Ovary (tissue), 9 donors: ENCODE measurements around the gene PNMA6E. TPM values are rescaled to one million over a fixed set of nuclear protein-coding genes. Genes with fewer than 3 reads are reported as not detected.

Experiments used
- DNase-seq, 5 donors: peaks; one replicate each; pipeline ENCODE4 v3.0.0-alpha.2; 2019 to 2020
- H3K27ac ChIP-seq, 2 donors: fragments of 200-600 bp; one replicate each; pipeline versions ENCODE4 v1.5.1 to v1.8.0; 2019 to 2022
- H3K27me3 ChIP-seq: fragments of 200-600 bp; one replicate; pipeline ENCODE4 v1.8.0; 2022
- H3K36me3 ChIP-seq: fragments of 200-600 bp; sonication (generic); one replicate; pipeline ENCODE4 v1.5.1; 2019
- H3K4me1 ChIP-seq: one replicate; pipeline ENCODE4 v1.8.1; 2013; ENCODE audit warnings: mild to moderate bottlenecking, moderate library complexity; ENCODE audit not compliant: insufficient read depth
- H3K4me3 ChIP-seq: fragments of 200-600 bp; sonication (generic); one replicate; pipeline ENCODE4 v1.5.1; 2017
- H3K9me3 ChIP-seq, 2 donors: fragments of 200-600 bp in 1 of 2; sonication (generic) in 1 of 2; one replicate each; pipeline versions ENCODE4 v1.5.1 to v1.8.1; 2013 to 2019; ENCODE audit warnings: mild to moderate bottlenecking in 1 of 2, moderate library complexity in 1 of 2
- EP300 ChIP-seq: sonication (generic); formaldehyde crosslinking; IDR thresholded peaks from one replicate; pipeline ENCODE4 v1.6.1; 2017; ENCODE audit warnings: antibody characterized with exemption
- POLR2A ChIP-seq: fragments of 450-650 bp; IDR thresholded peaks from one replicate; pipeline ENCODE4 v1.6.1; 2017; ENCODE audit warnings: antibody characterized with exemption, mild to moderate bottlenecking, moderate library complexity
- WGBS, 3 donors: extraction: QIAGEN DNeasy Blood & Tissue Kit in 1 of 3; methylation state at CpG; one replicate each; pipeline versions ENCODE4 v1.1.5 to v1.1.7; 2013 to 2017; 5-methylcytosine and 5-hydroxymethylcytosine counted together
- intact Hi-C, 4 donors: fragments of 100-400 bp; cut with DNase I; formaldehyde crosslinking; loops; one replicate each; pipeline versions ENCODE4 v1.11.0 to v1.15.1; 2022 to 2023
- polyA plus RNA-seq, 2 donors: library from polyadenylated mRNA; stranded (reverse); fragments of 200-250 nt in 1 of 2; fragments of 350-450 nt in 1 of 2; fragmentation: Illumina TruSeq in 1 of 2; extraction: RNeasy Lipid Tissue Mini Kit (QIAGEN cat#74804) in 1 of 2; gene quantifications; one replicate each; pipeline ENCODE4 v1.2.3, GENCODE V29; 2013 to 2014
- total RNA-seq, 7 donors: library from RNA; depleted of rRNA in 2 of 7; stranded (reverse); fragments of >200 nt in 2 of 7; fragmentation: NEBNext Ultra II Directional in 3 of 7; extraction: Animal tissue kit (Norgen Biotek cat#: 25700) in 3 of 7; gene quantifications; one replicate each; pipeline versions ENCODE4 v1.1.0 to v1.2.4, GENCODE V29; 2016 to 2023
- TF ChIP-seq, protein P1 (sequence below), 3 donors: fragments of 450-650 bp in 2 of 3; fragments of 200-600 bp in 1 of 3; IDR thresholded peaks; one replicate each; pipeline versions ENCODE4 v1.5.1 to v1.8.0; 2016 to 2022; ENCODE audit warnings: antibody characterized with exemption in 3 of 3, mild to moderate bottlenecking in 1 of 3
- donor health status: DM: no; HTN: no; CAD: no; lungs with moderate emphysema.
- donor health status: DM: no; HTN: no; CAD: no.
- donor health status: Bipolar disorder and iron deficiency.
- donor health status: DM: yes; HTN: yes; CAD: no.
- donor health status: DM: no; HTN: no; CAD: no.
- donor health status: DM: yes; HTN: yes; CAD: no.

PNMA6E gene
- total and polyA plus RNA-seq, 9 donors: 0.10 to 3.5 (median 2.5) TPM

- 83 to 84% (median 83%) methylated on average over 3 of the region's 3 CpGs for WGBS, 3 donors
- intact Hi-C loops: no loop called here
- H3K4me1 ChIP-seq: no peaks in the 10 kb centered on the region
- no peak for DNase-seq
- H3K36me3 ChIP-seq: no peaks in the 10 kb centered on the region
- no peak overlapping the region for H3K27ac ChIP-seq
- H3K27me3 ChIP-seq: no peaks in the 10 kb centered on the region
- TF ChIP-seq POLR2A (no peak), EP300 (no peak)
- H3K4me3 ChIP-seq: no peak overlapping the region
- H3K9me3 ChIP-seq: no peaks in the 10 kb centered on the region
Observed at GRCh38 chrX:153426204-153426603, 25.1 kb upstream of the PNMA6E start.

GRCh38 chrX:153423652-153424051 lies 22.5 kb upstream of the PNMA6E start:
- H3K4me3 ChIP-seq: no peak overlapping the region
- TF ChIP-seq, protein P1, sequence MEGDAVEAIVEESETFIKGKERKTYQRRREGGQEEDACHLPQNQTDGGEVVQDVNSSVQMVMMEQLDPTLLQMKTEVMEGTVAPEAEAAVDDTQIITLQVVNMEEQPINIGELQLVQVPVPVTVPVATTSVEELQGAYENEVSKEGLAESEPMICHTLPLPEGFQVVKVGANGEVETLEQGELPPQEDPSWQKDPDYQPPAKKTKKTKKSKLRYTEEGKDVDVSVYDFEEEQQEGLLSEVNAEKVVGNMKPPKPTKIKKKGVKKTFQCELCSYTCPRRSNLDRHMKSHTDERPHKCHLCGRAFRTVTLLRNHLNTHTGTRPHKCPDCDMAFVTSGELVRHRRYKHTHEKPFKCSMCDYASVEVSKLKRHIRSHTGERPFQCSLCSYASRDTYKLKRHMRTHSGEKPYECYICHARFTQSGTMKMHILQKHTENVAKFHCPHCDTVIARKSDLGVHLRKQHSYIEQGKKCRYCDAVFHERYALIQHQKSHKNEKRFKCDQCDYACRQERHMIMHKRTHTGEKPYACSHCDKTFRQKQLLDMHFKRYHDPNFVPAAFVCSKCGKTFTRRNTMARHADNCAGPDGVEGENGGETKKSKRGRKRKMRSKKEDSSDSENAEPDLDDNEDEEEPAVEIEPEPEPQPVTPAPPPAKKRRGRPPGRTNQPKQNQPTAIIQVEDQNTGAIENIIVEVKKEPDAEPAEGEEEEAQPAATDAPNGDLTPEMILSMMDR (IDR thresholded peaks at IDR 0.05): no peak
- TF ChIP-seq EP300: no peak
- no peak for TF ChIP-seq POLR2A
- DNase-seq: peak in 2 of 5 donors; percentile 28 to 65
- H3K27me3 ChIP-seq: no peaks in the 10 kb centered on the region
- intact Hi-C loops: no loop called here
- H3K36me3 ChIP-seq: no peaks in the 10 kb centered on the region
- H3K9me3 ChIP-seq: no peaks in the 10 kb centered on the region
- WGBS, 3 donors: 77 to 82% (median 80%) methylated on average over 8 of the region's 8 CpGs
- H3K27ac ChIP-seq: no peak overlapping the region
- H3K4me1 ChIP-seq: no peaks in the 10 kb centered on the region

DNA sequence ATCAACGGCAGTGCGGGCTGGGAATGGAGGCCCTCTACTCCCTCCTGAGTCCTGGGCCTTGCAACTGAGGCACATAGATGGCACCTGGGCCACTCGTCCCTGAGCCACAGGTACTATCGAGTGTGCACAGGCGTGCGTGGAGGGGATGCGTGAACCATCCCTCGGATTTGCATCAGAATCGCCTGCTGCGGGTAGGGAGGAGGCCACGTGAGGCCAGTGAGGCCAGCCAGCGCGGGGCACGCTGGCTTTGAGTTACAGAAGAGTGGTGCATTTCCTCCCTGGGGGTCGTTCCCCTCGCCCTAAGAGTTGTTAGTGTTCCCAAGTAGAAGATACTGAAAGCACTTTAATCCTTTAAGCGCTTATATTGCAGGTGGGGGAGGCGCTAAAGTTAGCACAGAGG lies 20.7 kb upstream of the PNMA6E start:
- WGBS, 3 donors: 87 to 88% (median 88%) methylated on average over 18 of the region's 18 CpGs
- no peak overlapping the region for H3K27ac ChIP-seq
- no peak overlapping the region for H3K4me3 ChIP-seq
- no peaks in the 10 kb centered on the region for H3K27me3 ChIP-seq
- TF ChIP-seq, protein P1 (IDR thresholded peaks at IDR 0.05): no peak
- TF ChIP-seq POLR2A (no peak), EP300 (no peak)
- intact Hi-C loops: no loop called here
- H3K4me1 ChIP-seq: no peaks in the 10 kb centered on the region
- H3K36me3 ChIP-seq: no peaks in the 10 kb centered on the region
- DNase-seq: no peak
- H3K9me3 ChIP-seq: no peaks in the 10 kb centered on the region

- H3K27me3 ChIP-seq: no peaks in the 10 kb centered on the region
- H3K4me1 ChIP-seq: no peaks in the 10 kb centered on the region
- no peak overlapping the region for H3K4me3 ChIP-seq
- H3K36me3 ChIP-seq: no peaks in the 10 kb centered on the region
- DNase-seq: no peak
- TF ChIP-seq POLR2A (no peak), EP300 (no peak)
- TF ChIP-seq, protein P1 (IDR thresholded peaks at IDR 0.05): no peak
- WGBS, 3 donors: 89 to 94% (median 92%) methylated on average over 88 to 91 of the region's 91 CpGs
- H3K27ac ChIP-seq: no peak overlapping the region
- H3K9me3 ChIP-seq: no peaks in the 10 kb centered on the region
- intact Hi-C loops: no loop called here
Observed at GRCh38 chrX:153420851-153421599, 19.9 kb upstream of the PNMA6E start.

- Histone ChIP-seq H3K36me3 (no peaks in the 10 kb centered on the region), H3K4me1 (no peaks in the 10 kb centered on the region), H3K4me3 (no peak overlapping the region), H3K27me3 (no peaks in the 10 kb centered on the region), H3K9me3 (no peaks in the 10 kb centered on the region), H3K27ac (no peak overlapping the region)
- DNase-seq: peak in 1 of 5 donors; percentile 18
- intact Hi-C loops: no loop called here
- no peak for TF ChIP-seq POLR2A
- TF ChIP-seq, protein P1 (IDR thresholded peaks at IDR 0.05): no peak
- no peak for TF ChIP-seq EP300
- 79 to 87% (median 87%) methylated on average over 8 of the region's 8 CpGs for WGBS, 3 donors
Observed at GRCh38 chrX:153417637-153418036, 16.5 kb upstream of the PNMA6E start.
